HG02840 (cell line): ENCODE measurements around the gene ADAM15.

Experiments
- ATAC-seq: cut with Tn5 transposase; IDR thresholded peaks from one replicate; pipeline ENCODE4 v1.9.1; 2021; ENCODE audit warnings: mild to moderate bottlenecking, moderate library complexity, moderate number of reproducible peaks; ENCODE audit not compliant: unreplicated experiment, low FRiP score

ADAM15 gene

GRCh38 chr1:155049651-155050559 is 1.2 kb upstream of the ADAM15 start:
- no peak for ATAC-seq

DNA sequence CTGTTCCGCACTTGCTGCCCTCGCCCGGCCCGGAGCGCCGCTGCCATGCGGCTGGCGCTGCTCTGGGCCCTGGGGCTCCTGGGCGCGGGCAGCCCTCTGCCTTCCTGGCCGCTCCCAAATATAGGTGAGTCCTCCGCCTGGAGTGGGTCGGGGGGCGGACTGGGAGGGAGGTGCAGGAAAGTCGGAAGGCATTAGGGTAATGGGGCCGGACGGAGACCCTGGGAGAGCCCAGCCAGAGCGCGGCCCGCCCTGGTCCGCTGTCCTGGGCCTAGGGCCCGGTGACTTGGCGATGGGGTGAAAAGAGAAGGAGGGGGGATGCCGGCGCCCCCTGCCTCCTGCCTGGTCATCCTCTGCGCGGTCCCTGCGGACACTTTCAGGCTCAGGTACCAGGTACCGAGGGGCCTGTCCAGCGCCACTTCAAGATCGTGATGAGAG is 243 bp downstream of the ADAM15 start:
- ATAC-seq, result peak; percentile 21

GRCh38 chr1:155051777-155052398 is 772 bp downstream of the ADAM15 start:
- peak; percentile 9 for ATAC-seq

DNA sequence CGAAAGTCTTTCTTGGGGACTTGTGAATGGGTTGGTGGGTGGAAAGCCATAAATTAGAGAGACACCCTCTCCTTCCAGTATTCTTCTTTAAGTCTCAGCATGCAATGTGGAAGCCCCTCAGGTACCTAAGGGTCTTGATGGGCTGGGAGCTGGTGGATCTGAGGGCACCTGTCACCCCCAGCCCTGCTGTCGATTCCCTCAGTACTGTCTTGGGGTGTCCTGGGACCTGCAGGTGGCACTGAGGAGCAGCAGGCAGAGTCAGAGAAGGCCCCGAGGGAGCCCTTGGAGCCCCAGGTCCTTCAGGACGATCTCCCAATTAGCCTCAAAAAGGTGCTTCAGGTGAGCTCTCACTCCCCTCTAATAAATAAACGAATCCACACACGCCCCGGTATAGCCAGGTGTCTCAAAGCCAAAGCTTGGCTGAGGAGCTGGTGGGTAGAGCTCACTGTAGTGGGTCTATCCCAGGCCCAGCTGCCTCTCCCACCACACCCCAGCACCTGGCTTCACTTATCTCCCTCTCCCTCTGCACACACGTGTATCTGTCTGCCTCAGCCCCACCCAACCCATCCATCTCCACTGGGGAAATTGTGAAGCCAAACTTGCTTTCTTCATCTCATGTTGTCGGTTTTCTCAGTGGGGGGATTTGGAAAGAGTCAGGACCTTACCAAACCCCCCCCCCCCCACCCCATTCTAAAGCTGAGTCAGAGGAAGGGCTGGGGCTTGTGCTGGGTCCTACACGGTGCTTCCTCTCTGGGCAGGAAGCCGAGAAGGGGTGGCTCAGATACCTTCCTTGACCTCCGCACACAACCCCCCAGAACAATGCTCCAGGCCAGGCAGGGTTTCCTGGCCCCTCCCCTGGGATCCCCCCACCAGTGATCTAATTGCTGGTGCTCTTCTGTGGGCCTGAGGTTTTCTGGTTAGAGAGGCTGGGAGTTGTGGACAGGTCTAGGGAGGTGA is 1.6 kb downstream of the ADAM15 start:
- ATAC-seq, result no peak

DNA sequence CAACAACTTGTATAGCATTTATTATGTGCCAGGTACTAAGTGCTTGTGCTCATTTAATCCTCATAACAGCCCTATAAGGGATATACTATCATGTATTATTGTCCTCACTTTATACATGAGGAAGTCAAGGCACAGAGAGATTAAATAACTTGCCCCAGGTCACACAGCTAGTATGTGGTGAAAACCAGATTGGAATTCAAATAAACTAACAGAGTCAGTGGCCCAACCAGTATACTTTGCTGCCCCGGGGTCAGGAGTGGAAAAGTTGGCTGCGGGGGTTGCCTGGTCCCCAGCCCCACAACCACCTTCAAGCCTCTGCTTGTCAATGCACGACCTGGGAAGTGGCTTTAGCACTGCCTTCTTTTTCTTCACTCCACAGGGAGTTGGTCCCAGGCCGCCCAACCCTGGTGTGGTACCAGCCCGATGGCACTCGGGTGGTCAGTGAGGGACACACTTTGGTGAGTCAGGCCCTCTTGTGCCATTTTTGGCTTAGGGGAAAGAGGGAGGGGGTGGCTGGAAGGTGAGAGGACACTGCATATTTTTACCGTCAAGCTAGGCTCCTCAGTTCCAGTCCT is 2.5 kb downstream of the ADAM15 start:
- ATAC-seq, result no peak

DNA sequence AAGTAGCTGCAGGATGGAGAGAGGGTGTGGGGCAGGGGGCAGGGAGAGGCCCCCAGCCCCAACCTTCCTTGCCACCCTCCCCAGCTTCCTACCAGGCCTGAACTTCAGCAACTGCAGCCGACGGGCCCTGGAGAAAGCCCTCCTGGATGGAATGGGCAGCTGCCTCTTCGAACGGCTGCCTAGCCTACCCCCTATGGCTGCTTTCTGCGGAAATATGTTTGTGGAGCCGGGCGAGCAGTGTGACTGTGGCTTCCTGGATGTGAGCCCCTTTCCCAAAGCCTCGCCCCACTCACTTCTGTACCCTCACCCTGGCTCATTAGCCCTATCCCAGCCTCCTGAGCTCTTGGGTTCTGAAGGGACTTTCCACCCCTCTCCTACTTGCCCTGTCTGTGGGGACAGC is 6.0 kb downstream of the ADAM15 start:
- ATAC-seq, result no peak

DNA sequence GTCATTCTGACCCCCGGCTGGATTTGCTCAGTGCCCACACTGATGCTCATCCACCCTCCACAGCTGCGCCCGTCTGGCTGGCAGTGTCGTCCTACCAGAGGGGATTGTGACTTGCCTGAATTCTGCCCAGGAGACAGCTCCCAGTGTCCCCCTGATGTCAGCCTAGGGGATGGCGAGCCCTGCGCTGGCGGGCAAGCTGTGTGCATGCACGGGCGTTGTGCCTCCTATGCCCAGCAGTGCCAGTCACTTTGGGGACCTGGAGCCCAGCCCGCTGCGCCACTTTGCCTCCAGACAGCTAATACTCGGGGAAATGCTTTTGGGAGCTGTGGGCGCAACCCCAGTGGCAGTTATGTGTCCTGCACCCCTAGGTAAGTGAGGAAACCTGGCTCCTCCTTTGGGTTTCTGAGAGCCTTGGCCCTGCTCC is 6.7 kb downstream of the ADAM15 start:
- ATAC-seq, result no peak

- no peak for ATAC-seq
Measured at GRCh38 chr1:155060736-155061135, 9.6 kb downstream of the ADAM15 start.

GRCh38 chr1:155061381-155062150 is 10.4 kb downstream of the ADAM15 start:
- ATAC-seq, result no peak

DNA sequence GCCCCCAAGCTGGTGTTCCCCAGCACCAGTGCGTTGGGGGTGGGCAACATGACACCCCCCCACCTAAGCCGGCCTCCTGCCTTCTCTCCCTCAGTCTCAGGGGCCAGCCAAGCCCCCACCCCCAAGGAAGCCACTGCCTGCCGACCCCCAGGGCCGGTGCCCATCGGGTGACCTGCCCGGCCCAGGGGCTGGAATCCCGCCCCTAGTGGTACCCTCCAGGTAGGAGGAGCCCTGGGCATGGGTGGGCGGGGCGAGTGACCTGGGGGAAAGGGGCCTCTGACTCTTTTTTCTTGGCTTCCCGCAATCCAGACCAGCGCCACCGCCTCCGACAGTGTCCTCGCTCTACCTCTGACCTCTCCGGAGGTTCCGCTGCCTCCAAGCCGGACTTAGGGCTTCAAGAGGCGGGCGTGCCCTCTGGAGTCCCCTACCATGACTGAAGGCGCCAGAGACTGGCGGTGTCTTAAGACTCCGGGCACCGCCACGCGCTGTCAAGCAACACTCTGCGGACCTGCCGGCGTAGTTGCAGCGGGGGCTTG is 11.1 kb downstream of the ADAM15 start:
- ATAC-seq, result no peak

- ATAC-seq, result peak; percentile 9
Measured at GRCh38 chr1:155062702-155063411, 11.7 kb downstream of the ADAM15 start.

DNA sequence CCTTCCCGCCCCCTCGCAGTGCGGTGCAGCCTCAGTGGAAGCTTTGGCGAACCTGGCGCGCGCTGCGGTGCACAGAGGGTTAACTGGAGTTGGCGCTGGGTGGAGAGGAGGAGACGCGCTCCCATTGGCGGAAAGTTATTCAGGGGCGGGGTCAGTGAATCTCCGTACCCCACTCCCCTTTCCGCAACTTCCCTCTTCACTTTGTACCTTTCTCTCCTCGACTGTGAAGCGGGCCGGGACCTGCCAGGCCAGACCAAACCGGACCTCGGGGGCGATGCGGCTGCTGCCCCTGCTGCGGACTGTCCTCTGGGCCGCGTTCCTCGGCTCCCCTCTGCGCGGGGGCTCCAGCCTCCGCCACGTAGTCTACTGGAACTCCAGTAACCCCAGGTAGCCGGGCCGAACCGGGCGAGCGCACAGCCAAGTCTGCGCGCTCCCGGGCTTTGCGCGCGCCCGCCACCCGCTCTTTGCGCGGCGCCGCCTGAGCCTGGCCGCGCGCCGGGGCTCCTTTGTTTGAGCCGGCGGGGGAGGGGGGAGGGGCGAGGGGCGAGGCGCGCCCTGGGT is 12.5 kb downstream of the ADAM15 start, which contains the start of gene EFNA4:
TSS of gene EFNA4 (plus strand) at position 191 of the 561 bp plus-strand sequence. CDS start at position 275, 84 bp downstream.
- peak; percentile 68 for ATAC-seq

- ATAC-seq, result no peak
Measured at GRCh38 chr1:155064111-155064831, 13.2 kb downstream of the ADAM15 start.

DNA sequence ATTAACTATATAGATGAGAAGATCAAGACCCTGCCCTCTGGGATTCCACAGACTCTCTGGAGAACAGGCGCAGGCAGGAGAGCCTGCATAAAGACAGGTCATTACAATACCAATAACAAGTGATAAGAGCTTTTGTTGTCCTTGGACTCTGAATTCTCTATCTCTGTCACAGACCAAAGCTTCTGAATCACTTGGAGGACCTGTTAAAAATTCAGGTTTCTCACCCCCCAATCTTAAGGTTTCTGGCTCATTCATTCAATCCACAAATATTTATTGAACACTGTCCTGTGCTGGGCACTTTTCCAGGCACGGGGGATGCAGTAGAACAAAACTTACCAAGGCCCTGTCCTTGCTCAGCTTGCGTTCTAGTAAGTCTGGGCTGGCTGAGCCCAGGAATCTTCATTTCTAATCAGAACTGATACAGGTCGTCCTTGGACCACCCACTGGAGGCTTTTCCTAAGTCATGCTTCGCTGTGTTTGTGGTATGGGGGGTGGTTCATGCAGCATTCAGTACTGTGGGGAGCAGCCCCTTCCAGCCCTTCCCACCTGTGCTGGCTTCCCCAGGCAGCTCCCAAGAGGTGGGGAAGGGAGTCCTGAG is 13.8 kb downstream of the ADAM15 start:
- no peak for ATAC-seq

DNA sequence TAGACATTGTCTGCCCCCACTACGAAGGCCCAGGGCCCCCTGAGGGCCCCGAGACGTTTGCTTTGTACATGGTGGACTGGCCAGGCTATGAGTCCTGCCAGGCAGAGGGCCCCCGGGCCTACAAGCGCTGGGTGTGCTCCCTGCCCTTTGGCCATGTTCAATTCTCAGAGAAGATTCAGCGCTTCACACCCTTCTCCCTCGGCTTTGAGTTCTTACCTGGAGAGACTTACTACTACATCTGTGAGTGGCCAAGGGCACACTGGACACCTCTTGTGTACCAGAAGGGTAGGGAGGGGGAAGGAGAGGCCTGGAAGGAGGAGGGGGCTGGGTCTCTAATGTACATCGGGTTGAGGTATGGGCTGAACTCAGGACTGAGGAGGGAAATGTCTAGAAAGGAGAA is 15.7 kb downstream of the ADAM15 start:
- ATAC-seq, result no peak

- ATAC-seq, result no peak
Measured at GRCh38 chr1:155068599-155068998, 17.5 kb downstream of the ADAM15 start.

- no peak for ATAC-seq
Measured at GRCh38 chr1:155069551-155070157, 18.5 kb downstream of the ADAM15 start.
